Stimulated activated CD8-positive, alpha-beta memory T cell treated with anti-CD3 and anti-CD28 coated beads, Interleukin-12 subunit alpha, Interleukin-12 subunit beta, amount 100 ng/mL, for 1 hour (primary cell): ENCODE results near the gene C17orf100.

Experiments used
- DNase-seq: peaks from one replicate; pipeline ENCODE4 v3.0.0-alpha.2; 2020; ENCODE audit warnings: low read depth

The C17orf100 gene

DNA sequence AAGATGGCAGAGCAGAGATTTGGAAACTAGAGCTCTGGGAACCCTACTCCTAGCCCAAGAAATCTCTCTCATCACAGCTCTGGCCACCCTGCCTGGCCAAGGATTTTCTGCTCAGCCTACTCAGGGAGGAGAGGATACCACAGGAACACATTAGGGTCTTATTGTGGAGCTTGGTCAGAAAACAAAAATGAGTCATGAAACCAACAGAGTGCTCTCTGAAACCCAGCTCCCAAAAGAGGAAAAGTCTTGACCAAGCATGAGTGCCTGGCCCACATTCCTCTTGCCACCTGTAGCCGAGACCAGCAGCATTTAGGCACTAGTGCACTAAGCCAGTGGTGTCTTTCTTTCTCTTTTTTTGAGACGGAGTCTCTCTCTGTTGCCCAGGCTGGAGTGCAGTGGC is 43.5 kb downstream of the C17orf100 start:
- no peak for DNase-seq

DNA sequence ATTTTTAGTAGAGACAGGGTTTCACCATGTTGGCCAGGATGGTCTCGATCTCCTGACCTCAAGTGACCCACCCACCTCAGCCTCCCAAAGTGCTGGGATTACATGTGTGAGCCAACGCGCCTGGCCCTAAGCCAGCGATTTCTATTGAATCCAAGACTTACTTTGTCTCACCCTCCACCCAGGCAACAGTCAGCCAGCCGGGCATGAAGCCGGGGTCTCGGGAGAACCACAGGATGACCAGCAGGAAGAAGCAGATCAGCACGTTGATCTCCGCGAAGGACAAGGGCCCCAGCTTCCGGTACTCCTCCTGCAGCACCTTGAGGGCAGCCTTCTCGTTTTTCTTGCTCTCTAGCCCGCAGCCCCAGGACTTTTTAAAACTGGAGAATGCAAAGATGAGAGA is 44.0 kb downstream of the C17orf100 start:
- DNase-seq = no peak

DNA sequence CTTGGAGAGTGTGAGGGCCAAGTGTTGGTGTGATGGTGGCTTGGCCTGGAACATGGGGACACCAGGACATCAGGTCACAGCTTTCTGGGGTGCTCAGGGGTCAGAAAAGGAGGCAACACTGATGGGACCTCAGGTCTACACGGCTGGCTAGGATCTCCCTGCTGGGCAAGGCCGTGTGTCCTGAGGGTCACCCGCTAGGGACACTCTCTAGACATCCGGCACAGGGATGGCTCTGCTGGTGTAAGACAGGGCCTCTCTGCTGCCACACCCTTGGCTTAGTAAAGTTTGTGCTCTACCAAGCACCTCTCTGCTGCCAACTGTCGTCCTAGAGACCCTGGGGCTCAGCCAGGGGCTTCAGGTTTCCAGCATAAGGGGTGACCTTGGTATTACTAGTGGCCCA is 45.3 kb downstream of the C17orf100 start:
- no peak for DNase-seq

DNA sequence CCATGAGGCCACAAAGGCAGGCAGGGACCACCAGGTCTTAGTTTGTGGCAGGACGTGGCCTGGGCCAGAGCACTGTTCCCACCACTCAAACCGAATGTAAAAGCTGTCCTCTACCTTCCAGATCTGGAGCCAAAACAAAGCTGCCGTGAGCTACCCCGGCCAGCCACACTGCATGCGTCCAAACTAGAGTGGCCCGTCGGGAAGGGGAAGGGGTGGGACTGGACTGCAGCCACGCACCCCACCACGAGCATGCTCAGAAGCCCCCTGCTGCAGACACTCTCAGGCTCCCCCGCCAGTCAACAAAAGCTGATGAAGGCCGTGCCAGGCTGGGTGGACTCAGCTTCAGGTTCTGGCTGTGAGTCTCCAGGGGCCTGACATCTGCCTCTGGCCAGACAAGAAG is 46.4 kb downstream of the C17orf100 start:
- no peak for DNase-seq

DNA sequence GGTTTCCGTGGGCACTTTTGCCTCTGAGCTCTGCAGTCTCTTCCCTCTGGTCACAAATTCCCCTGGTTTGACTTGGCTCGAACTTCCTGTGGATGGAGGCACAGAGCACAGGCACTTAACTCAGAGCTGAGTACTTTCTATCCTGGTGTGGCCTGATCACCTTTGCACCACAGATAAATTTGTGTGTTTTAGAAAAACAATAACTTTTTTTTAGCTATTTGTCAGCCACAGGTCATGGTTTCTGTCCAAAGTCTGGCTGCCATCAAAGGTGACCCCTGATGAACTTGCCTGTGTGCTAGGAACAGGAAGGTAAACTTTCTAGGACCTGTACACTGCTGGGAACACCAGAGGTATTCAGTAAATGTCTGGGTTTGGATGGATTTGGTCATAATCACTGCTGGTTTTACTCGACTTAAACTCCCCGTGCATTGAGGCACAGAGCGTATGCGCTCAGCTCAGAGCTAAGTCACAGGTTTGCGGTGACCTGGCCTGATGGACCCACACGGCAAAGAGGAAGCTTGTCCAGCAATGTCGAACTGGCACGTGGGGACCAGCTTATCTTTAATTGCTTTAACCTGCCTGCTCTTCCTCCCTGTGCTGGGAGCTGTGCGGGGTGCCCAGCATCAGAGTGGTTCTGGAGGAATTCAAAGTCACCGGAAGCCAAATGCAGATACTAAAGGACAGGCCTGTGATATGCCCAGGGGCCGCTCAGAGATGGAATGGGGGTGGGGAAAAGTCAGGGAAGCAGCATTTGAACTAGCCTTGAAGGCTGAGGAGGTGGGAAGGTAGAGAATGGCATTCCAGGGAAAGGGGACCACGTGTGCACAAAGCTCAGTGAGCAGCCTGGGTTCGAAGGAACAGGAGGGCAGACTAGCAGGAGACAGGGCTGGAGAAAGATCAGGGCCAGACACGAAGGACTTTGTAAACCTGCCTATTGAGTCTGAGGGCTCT is 48.7 kb downstream of the C17orf100 start:
- DNase-seq = no peak

DNA sequence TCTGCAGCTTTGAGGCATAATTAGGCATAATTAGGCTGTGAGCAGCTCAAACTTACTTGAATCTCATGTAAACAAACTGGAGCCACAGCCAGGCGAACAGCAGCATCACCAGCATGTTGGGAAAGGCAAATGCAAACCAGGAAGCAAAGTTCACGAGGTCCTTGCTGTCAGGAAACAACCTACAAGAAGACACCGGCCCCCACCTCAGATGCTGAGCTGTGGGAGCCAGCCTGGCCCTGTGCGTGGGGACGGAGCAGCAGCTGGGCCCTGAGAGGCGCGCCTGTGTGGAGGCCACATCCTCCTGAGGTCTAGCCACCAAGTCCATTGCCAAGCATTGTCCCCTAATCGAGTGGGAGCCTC is 49.4 kb downstream of the C17orf100 start:
- DNase-seq = no peak

DNA sequence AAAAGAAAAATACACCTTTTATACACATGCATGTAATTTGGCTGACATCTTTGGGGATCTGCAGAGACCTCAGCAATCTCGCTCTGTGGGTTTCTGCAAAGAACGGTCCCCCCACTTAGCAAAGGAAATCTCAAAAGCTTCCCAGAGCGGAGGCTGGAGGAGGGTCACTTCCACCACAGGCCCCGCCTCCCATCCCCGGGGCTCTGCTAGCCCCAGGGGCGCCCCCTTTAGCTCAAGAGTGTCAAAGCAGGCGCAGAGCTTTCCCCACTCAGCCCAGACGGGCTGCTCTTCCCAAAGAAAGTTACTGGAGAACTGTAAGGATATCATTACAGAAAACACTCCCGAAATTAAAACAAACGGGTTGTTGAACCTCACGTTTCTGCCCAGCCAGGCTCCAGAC is 50.2 kb downstream of the C17orf100 start:
- DNase-seq = peak; percentile 11

DNA sequence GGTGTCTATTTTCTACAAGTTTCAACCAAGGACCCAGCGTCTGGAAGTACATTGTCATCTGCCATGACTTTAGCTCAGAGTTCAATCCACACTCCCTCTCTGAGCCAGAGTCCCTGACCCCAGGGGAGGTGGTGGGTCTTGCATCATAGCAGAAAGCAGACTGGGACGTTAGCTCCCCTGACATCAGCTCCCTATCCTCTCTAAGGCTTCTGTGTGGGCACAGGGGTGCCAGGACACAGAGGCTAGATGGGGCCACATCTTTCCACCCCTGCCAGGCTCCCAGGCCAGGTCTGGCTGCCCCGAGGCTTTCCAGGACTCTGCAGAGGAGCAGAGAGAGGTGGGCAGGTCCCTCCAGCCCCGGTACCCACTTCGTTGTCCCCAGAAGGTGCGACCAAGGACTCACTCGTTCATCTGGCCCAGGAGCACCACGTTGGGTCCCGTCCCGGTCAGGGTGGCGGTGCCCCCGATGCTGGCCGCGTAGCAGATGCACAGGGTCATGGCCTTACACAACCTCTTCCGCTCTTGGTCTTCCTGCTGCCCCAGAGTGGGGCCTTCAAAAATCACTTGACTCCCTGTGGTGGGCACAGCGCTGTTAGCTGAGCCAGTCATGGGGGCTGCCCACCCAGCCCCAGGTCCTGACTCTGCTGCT is 51.1 kb downstream of the C17orf100 start:
- DNase-seq = no peak
